ENCODE data around the gene ZNRF2. TPM values are rescaled to one million over a fixed set of nuclear protein-coding genes. Genes with fewer than 3 reads are reported as not detected.

Gene ZNRF2
- total and polyA plus RNA-seq, 2 donors (not counting 3 experiments of a cell fraction or from before 2014, with no cell fraction given) = 1.4 to 5.9 TPM

DNA sequence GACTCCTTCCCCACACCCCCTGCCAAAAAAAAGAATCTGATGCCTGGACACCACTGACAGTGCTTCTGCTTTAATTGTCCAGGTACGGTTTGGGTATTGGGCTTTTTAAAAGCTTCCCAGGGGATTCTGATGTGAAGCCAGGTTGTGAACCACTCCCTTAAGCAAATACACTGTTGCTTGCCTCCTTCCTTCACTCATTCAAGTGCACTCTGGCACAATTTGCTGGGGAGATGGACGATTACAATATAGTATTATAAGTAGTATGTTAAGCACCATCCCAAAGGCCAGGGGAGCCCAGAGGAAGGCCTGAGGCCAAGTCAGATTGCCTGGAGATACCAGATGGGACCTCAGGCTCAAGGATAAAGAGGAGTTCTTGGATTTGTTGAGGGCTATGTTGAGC is 12.3 kb upstream of the ZNRF2 start:
- DNase-seq (ENCODE audit: low read depth, low spot score) (no peak), FAIRE-seq (no peak)
- H3K9ac ChIP-seq (replicated peaks; ENCODE audit: extremely low read depth, insufficient read depth, low read length) = no peak overlapping the region
- H4K20me1 ChIP-seq (replicated peaks; ENCODE audit: control insufficient read depth, extremely low read depth, insufficient read depth, low read length) = no peaks in the 10 kb centered on the region
- H3K27me3 ChIP-seq (ENCODE audit: control insufficient read depth in 2 of 2, insufficient read depth in 2 of 2, low read length in 2 of 2) = peaks cover 7 to 11% of the 10 kb centered on the region in 2 experiments
- no peak overlapping the region for H3K4me2 ChIP-seq (ENCODE audit: insufficient read depth, low read length)
- H3K9me3 ChIP-seq (replicated peaks; ENCODE audit: control insufficient read depth, insufficient read depth, low read length) = no peaks in the 10 kb centered on the region
- no peaks in the 10 kb centered on the region for H3K9me1 ChIP-seq (replicated peaks; ENCODE audit: control insufficient read depth, extremely low read depth, insufficient read depth, low read length)
- no peaks in the 10 kb centered on the region for H3K79me2 ChIP-seq (ENCODE audit: control insufficient read depth, insufficient read depth, low read length)
- H3K4me3 ChIP-seq (replicated peaks in 1 of 3; ENCODE audit: insufficient read depth in 1 of 3, low read depth in 1 of 3, low read length in 3 of 3) = no peak overlapping the region
- no peaks in the 10 kb centered on the region for H3K4me1 ChIP-seq (ENCODE audit: control insufficient read depth, extremely low read depth, insufficient read depth, low read length)
- H3K36me3 ChIP-seq (ENCODE audit: control insufficient read depth in 2 of 2, extremely low read depth in 1 of 2, insufficient read depth in 2 of 2, low read length in 2 of 2) = no peaks in the 10 kb centered on the region
- intact Hi-C loops (cut with micrococcal nuclease) (no loop called here), dilution Hi-C loops (cut with MboI; ENCODE audit: extremely low pct_ligation_motif_present, low sequenced_read_pairs) (no loop called here)
- ChIA-PET POLR2A (no interaction called here), CTCF (interaction anchor here (1.0 kb wide), 1 partner anchor 141 kb away, joined by 4 read pairs; no protein-coding TSS in a partner anchor)
- BruUV-seq (replicated peaks) = no TSS peak
- no peak overlapping the region for H3K27ac ChIP-seq (ENCODE audit: insufficient read depth, low read depth, low read length)
- H2AFZ ChIP-seq (ENCODE audit: low read depth, low read length) = no peak overlapping the region
- no peak for TF ChIP-seq FOS (IDR thresholded peaks at IDR 0.05; ENCODE audit: borderline replicate concordance, insufficient read depth, low read length)
- TF ChIP-seq GATA2 (IDR thresholded peaks at IDR 0.05; ENCODE audit: insufficient read depth, insufficient read length, low read depth, low read length) = no peak
- TF ChIP-seq, protein P1, sequence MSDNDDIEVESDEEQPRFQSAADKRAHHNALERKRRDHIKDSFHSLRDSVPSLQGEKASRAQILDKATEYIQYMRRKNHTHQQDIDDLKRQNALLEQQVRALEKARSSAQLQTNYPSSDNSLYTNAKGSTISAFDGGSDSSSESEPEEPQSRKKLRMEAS (IDR thresholded peaks at IDR 0.05; ENCODE audit: insufficient read depth, insufficient read length) = no peak
- TF ChIP-seq, protein P2, sequence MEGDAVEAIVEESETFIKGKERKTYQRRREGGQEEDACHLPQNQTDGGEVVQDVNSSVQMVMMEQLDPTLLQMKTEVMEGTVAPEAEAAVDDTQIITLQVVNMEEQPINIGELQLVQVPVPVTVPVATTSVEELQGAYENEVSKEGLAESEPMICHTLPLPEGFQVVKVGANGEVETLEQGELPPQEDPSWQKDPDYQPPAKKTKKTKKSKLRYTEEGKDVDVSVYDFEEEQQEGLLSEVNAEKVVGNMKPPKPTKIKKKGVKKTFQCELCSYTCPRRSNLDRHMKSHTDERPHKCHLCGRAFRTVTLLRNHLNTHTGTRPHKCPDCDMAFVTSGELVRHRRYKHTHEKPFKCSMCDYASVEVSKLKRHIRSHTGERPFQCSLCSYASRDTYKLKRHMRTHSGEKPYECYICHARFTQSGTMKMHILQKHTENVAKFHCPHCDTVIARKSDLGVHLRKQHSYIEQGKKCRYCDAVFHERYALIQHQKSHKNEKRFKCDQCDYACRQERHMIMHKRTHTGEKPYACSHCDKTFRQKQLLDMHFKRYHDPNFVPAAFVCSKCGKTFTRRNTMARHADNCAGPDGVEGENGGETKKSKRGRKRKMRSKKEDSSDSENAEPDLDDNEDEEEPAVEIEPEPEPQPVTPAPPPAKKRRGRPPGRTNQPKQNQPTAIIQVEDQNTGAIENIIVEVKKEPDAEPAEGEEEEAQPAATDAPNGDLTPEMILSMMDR (IDR thresholded peaks at IDR 0.05; ENCODE audit: extremely low read depth in 1 of 2, insufficient read depth in 1 of 2, low read depth in 1 of 2, low read length in 2 of 2) = no peak
- TF ChIP-seq MYC (IDR thresholded peaks at IDR 0.05; ENCODE audit: low read depth, low read length) = no peak
- no peak for TF ChIP-seq POLR2AphosphoS5 (IDR thresholded peaks at IDR 0.05; ENCODE audit: insufficient read depth, low read depth, low read length)
- TF ChIP-seq POLR2A (IDR thresholded peaks at IDR 0.05; ENCODE audit: low read depth, low read length) = no peak
- TF ChIP-seq EZH2 (IDR thresholded peaks at IDR 0.05; ENCODE audit: borderline replicate concordance, low read depth, low read length, severe bottlenecking) = no peak
- no peak for TF ChIP-seq JUN (IDR thresholded peaks at IDR 0.05; ENCODE audit: borderline replicate concordance, insufficient read depth, insufficient read length, low read depth)

Data from endothelial cell of umbilical vein (primary cell).